GM18511 (cell line): Measurements from ENCODE around the gene DCUN1D1.

ENCODE experiments used
- ATAC-seq: cut with Tn5 transposase; IDR thresholded peaks from one replicate; pipeline ENCODE4 v1.9.1; 2021; ENCODE audit warnings: mild to moderate bottlenecking, moderate library complexity; ENCODE audit not compliant: unreplicated experiment

Gene DCUN1D1

DNA sequence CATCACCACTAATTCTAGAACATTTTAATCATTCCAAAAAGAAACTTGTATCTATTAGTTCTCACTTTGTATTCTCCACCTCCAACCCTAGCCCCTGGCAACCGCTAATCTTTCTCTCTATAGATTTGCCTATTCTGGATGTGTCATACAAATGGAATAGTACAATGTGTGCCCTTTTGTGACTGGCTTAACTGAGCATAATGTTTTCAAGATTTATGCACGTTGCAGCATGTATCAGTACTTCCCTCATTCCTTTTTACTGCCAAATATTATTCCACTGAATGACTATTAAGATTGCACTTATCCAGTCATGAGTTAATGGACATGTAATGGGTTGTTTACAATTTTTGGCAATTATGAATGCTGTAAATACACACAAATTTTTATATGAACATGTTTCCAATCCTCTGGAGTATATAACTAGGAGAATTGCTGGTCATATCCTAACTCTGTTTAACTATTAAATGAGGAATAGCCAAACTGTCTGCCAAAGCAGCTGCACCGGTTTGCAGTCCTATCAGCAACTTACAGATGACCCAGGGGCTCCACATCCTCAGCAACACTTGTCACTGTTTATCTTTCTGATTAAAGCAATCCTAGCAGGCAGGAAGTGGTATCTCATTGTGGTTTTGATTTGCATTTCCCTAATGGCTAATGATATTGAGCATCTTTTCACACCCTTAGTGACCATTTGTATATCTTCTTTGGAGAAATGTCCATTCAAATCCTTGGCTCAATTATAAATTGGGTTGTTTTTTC is 42.9 kb downstream of the DCUN1D1 start:
- ATAC-seq: peak; percentile 98

DNA sequence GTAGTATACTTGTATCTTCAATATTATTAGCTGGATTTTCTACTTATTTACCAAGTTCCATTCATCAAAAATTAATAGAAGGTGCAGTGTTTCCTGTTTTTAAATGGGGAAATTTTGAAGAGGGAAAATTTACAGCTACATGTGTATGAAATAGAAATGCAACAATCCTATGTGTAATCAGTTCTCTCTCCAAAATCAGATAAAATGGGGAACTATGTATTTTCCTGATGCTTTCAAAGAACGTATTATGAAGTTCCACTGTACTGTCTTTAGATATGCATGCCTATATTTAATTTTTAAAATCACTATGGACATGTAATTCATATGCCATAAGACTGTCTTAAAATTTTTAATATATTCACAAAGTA is 43.4 kb downstream of the DCUN1D1 start:
- ATAC-seq: no peak

GRCh38 chr3:182936239-182936917 is 44.0 kb downstream of the DCUN1D1 start:
- ATAC-seq: no peak

- no peak for ATAC-seq
Observed at GRCh38 chr3:182935803-182936202, 44.5 kb downstream of the DCUN1D1 start.

- ATAC-seq: peak; percentile 34
Observed at GRCh38 chr3:182925944-182926337, 54.4 kb downstream of the DCUN1D1 start.

- ATAC-seq: peak; percentile 98
Observed at GRCh38 chr3:182925330-182925943, 54.9 kb downstream of the DCUN1D1 start.

GRCh38 chr3:182921665-182922355 is 58.5 kb downstream of the DCUN1D1 start:
- ATAC-seq: no peak

GRCh38 chr3:182920515-182921084 is 59.7 kb downstream of the DCUN1D1 start:
- no peak for ATAC-seq

DNA sequence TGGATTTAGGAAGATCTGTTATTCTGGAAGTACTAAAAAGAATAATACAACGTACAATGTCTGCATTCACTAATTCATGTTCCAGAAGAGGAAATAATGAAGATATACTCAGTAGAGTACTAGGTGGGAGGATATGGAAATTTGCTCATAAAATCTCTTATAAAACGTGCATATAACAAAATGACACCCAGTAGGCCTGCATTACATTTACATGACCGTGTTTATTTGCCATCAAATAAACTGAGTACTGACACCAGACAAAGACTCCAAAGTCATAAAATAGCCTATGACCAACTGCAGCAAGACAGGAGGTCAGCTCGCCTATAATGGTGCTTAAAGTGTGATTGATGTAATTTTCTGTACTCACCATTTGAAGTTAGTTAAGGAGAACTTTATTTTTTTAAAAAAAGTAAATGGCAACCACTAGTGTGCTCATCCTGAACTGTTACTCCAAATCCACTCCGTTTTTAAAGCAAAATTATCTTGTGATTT is 60.4 kb downstream of the DCUN1D1 start:
- ATAC-seq: no peak

DNA sequence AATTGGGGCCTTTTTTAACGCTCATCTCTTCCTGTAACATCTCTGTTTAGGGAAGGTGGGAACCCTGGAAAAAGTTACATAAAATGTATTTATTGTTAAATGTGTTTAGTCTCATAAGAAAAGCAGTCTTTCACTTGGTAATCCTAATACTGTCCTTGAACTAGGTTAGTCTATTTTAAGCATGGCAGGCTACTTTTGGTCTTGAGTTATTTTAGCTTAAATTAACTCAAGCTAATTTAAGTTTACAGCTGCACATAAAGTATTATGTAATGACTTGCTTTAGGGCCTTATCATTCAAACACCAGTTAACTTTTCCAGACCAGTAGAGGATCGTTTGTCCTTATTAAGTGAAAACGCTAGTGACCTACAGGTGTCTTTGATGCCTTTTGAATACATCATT is 63.2 kb downstream of the DCUN1D1 start:
- no peak for ATAC-seq

- peak; percentile 70 for ATAC-seq
Observed at GRCh38 chr3:182914341-182914740, 66.0 kb downstream of the DCUN1D1 start.

GRCh38 chr3:182913889-182914288 is 66.4 kb downstream of the DCUN1D1 start:
- ATAC-seq: peak; percentile 95

GRCh38 chr3:182912474-182912873 is 67.9 kb downstream of the DCUN1D1 start:
- no peak for ATAC-seq

- no peak for ATAC-seq
Observed at GRCh38 chr3:182911782-182912111, 68.6 kb downstream of the DCUN1D1 start.

GRCh38 chr3:182910936-182911781 is 69.2 kb downstream of the DCUN1D1 start:
- ATAC-seq: no peak

DNA sequence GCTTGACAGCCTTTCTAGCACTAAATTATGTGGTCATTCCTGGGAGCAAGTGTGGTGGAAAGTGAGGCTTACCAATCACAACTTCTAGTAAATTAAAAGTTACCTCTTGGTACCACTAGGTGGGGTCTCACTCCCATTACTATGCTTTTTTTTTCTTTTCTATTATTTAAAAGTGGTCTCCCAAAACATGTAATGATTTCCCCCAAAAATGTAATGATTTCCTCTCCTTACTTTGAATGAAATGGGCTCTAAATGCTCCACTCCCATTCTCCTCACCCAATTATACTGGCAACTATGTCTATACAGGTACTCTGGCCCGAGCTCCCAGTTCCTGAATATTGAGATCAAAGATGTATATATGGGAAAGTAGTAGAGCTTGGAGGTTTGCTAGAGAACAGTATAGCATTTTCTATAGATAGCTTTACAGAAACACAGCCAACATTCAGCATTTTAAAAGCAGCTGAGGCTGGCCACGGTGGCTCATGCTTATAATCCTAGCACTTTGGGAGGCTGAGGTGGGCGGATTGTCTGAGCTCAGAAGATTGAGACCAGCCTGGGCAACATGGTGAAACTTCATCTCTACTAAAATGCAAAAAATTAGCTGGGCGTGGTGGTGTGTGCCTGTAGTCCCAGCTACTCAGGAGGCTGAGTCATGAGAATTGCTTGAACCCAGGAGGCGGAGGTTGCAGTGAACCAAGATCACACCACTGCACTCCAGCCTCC is 70.9 kb downstream of the DCUN1D1 start:
- ATAC-seq: no peak

DNA sequence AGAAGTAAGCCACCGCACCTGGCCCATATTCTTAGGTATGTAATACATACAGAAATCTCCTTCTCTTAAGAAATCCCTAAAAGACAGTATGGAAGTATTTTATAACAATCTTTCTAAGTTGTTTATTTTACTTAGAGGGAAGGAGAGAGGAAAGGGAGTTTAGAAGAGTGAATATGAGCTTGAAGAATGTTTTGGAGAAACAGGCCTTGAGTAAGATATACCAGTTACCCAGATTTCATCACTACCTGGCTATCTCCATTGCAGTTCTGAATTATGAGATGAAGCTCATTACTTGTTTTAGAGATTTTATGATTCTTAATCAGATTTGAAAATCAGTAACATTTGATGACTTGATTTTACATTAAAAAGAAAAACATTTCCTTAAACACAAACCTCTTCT is 71.9 kb downstream of the DCUN1D1 start:
- ATAC-seq: no peak

- ATAC-seq: peak; percentile 73
Observed at GRCh38 chr3:182906036-182906435, 74.3 kb downstream of the DCUN1D1 start.

DNA sequence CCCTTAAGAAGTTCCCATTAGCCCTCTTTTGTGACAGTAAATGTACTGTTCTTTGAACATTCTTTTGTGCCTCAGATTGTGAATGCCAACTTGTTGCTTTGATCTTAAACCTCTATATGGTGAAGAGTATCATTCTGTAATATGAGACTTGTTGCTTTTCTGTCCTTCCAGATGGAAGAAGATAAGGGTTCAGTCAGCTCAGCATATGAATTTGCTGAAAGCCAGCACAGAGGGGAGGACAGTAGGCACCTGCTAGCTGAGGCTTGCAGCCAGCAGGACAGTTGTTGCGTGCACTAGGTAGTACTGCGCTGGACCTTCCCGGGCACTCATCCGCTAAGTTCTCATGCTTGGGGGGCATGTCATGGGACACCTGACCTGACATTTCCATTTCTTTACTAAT is 74.7 kb downstream of the DCUN1D1 start:
- peak; percentile 41 for ATAC-seq

DNA sequence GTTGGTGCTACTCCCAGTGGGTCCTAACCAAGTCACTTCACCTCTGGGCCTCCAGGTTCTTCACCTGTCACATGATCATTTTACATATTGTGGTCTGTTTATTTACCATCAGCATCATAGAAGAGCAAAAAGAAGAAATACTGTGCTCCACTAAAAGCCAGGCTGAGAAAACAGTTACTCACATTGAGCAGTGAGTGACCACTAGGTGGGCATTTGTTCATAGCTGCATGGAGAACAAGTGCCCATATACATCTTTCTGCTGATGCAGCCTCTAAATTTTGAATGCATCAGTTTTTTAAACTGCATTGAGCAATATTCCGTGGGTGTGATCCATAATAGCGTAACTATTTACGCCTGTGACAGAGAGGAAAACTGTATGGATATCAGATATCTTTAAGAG is 76.2 kb downstream of the DCUN1D1 start:
- ATAC-seq: no peak
